Medulla oblongata (tissue), 1 donor: ENCODE measurements around the gene CELF4.

Experiments
- DNase-seq: peaks from one replicate; pipeline ENCODE4 v3.0.0-alpha.2; 2015; ENCODE audit errors: extremely low spot score

The CELF4 gene

GRCh38 chr18:37565101-37565976 is at the start of gene CELF4:
Gene CELF4 (minus strand): TSS chr18:37565798.
- DNase-seq: peak; percentile 29

GRCh38 chr18:37613253-37613565 is 47.6 kb upstream of the CELF4 start:
- DNase-seq: no peak

- DNase-seq: no peak
Observed at GRCh38 chr18:37612524-37613252, 47.1 kb upstream of the CELF4 start.

GRCh38 chr18:37611614-37612279 is 46.1 kb upstream of the CELF4 start:
- DNase-seq: no peak

- no peak for DNase-seq
Observed at GRCh38 chr18:37608876-37609275, 43.3 kb upstream of the CELF4 start.

GRCh38 chr18:37607281-37607680 is 41.7 kb upstream of the CELF4 start:
- no peak for DNase-seq

GRCh38 chr18:37604032-37604431 is 38.4 kb upstream of the CELF4 start:
- no peak for DNase-seq

GRCh38 chr18:37598966-37599896 is 33.6 kb upstream of the CELF4 start:
- no peak for DNase-seq

GRCh38 chr18:37598396-37598795 is 32.8 kb upstream of the CELF4 start:
- no peak for DNase-seq

- no peak for DNase-seq
Observed at GRCh38 chr18:37590346-37590745, 24.7 kb upstream of the CELF4 start.

GRCh38 chr18:37588289-37588688 is 22.7 kb upstream of the CELF4 start:
- DNase-seq: no peak

GRCh38 chr18:37586656-37587225 is 21.1 kb upstream of the CELF4 start:
- no peak for DNase-seq

GRCh38 chr18:37584952-37585695 is 19.5 kb upstream of the CELF4 start:
- no peak for DNase-seq

GRCh38 chr18:37584217-37584616 is 18.6 kb upstream of the CELF4 start:
- no peak for DNase-seq

- DNase-seq: peak; percentile 6
Observed at GRCh38 chr18:37582261-37582660, 16.7 kb upstream of the CELF4 start.

GRCh38 chr18:37578886-37579513 is 13.4 kb upstream of the CELF4 start:
- peak; percentile 23 for DNase-seq

- no peak for DNase-seq
Observed at GRCh38 chr18:37578182-37578678, 12.6 kb upstream of the CELF4 start.

GRCh38 chr18:37577051-37577611 is 11.5 kb upstream of the CELF4 start:
- no peak for DNase-seq

- DNase-seq: no peak
Observed at GRCh38 chr18:37575646-37576045, 10.0 kb upstream of the CELF4 start.
